DND-41 (cell line): ENCODE data around the gene LIF.

Experiments
- ATAC-seq: fragments of 200-7000 bp; cut with Tn5 transposase; 3 replicates; pipeline ENCODE4 v1.9.1; 2021; ENCODE audit warnings: low read depth; ENCODE audit not compliant: insufficient read depth
- DNase-seq: peaks from one replicate; pipeline ENCODE4 v3.0.0-alpha.2; 2020
- H2AFZ ChIP-seq: 2 replicates; pipeline ENCODE4 v1.6.0; 2012; ENCODE audit warnings: low read depth, low read length
- H3K27ac ChIP-seq: 2 replicates; pipeline ENCODE4 v1.5.1; 2012; ENCODE audit warnings: low read length, inconsistent platforms
- H3K27me3 ChIP-seq: fragments of 200-600 bp; sonication (generic); 2 replicates; pipeline ENCODE4 v1.6.0; 2012; ENCODE audit warnings: low read length, mild to moderate bottlenecking, inconsistent platforms; ENCODE audit not compliant: insufficient read depth, poor library complexity
- H3K36me3 ChIP-seq: 2 replicates; pipeline ENCODE4 v1.5.1; 2012; ENCODE audit warnings: low read length, inconsistent platforms; ENCODE audit not compliant: insufficient read depth
- H3K4me1 ChIP-seq: 2 replicates; pipeline ENCODE4 v1.5.1; 2012; ENCODE audit warnings: mild to moderate bottlenecking, low read length; ENCODE audit not compliant: insufficient read depth
- H3K4me2 ChIP-seq: 2 replicates; pipeline ENCODE4 v1.6.0; 2012; ENCODE audit warnings: mild to moderate bottlenecking, moderate library complexity, low read length, inconsistent platforms; ENCODE audit not compliant: insufficient read depth
- H3K4me3 ChIP-seq, 2 experiments: fragments of 200-600 bp in 1 of 2; shearing (Covaris generic) in 1 of 2; 2 replicates each; pipeline ENCODE4 v1.5.1; 2012 to 2016; ENCODE audit warnings: inconsistent platforms in 2 of 2, low read length in 2 of 2, mild to moderate bottlenecking in 2 of 2, low read depth in 1 of 2, moderate library complexity in 1 of 2
- H3K79me2 ChIP-seq: 2 replicates; pipeline ENCODE4 v1.6.0; 2012; ENCODE audit warnings: low read length, inconsistent platforms; ENCODE audit not compliant: insufficient read depth
- H3K9ac ChIP-seq: 2 replicates; pipeline ENCODE4 v1.6.0; 2012; ENCODE audit warnings: low read depth, mild to moderate bottlenecking, inconsistent platforms, low read length, moderate library complexity
- H3K9me3 ChIP-seq: 2 replicates; pipeline ENCODE4 v1.5.1; 2012; ENCODE audit warnings: low read length, moderate library complexity, mild to moderate bottlenecking, inconsistent platforms; ENCODE audit not compliant: insufficient read depth, severe bottlenecking
- H4K20me1 ChIP-seq: 2 replicates; pipeline ENCODE4 v1.6.0; 2012; ENCODE audit warnings: low read length; ENCODE audit not compliant: insufficient read depth
- EZH2 ChIP-seq: IDR thresholded peaks from 3 replicates; pipeline ENCODE4 v1.6.1; 2012; ENCODE audit warnings: borderline replicate concordance, low read depth, mild to moderate bottlenecking, moderate library complexity, low read length, inconsistent platforms; ENCODE audit not compliant: severe bottlenecking
- TF ChIP-seq, protein P1 (sequence below): IDR thresholded peaks from 2 replicates; pipeline ENCODE4 v1.5.1; 2012; ENCODE audit warnings: borderline replicate concordance, low read length, moderate library complexity, mild to moderate bottlenecking; ENCODE audit not compliant: poor library complexity, severe bottlenecking; ENCODE audit errors: extremely low read depth

The LIF gene

GRCh38 chr22:30284172-30284571 lies 37.6 kb upstream of the LIF start:
- ATAC-seq (no peak), DNase-seq (no peak)
- Histone ChIP-seq H3K4me3 (no peak overlapping the region), H3K36me3 (peaks cover 44% of the 10 kb centered on the region), H2AFZ (no peak overlapping the region), H3K79me2 (peaks cover 55% of the 10 kb centered on the region), H4K20me1 (peaks cover 6% of the 10 kb centered on the region; the same call in 1 of the 2 replicates), H3K27ac (peak overlapping the region; percentile 94), H3K27me3 (no peaks in the 10 kb centered on the region), H3K4me2 (no peak overlapping the region; the same call in 1 of the 2 replicates), H3K9me3 (no peaks in the 10 kb centered on the region), H3K4me1 (peaks cover 80% of the 10 kb centered on the region), H3K9ac (peak overlapping the region; percentile 53; the same call in 1 of the 2 replicates)
- no peak for TF ChIP-seq EZH2
- TF ChIP-seq, protein P1, sequence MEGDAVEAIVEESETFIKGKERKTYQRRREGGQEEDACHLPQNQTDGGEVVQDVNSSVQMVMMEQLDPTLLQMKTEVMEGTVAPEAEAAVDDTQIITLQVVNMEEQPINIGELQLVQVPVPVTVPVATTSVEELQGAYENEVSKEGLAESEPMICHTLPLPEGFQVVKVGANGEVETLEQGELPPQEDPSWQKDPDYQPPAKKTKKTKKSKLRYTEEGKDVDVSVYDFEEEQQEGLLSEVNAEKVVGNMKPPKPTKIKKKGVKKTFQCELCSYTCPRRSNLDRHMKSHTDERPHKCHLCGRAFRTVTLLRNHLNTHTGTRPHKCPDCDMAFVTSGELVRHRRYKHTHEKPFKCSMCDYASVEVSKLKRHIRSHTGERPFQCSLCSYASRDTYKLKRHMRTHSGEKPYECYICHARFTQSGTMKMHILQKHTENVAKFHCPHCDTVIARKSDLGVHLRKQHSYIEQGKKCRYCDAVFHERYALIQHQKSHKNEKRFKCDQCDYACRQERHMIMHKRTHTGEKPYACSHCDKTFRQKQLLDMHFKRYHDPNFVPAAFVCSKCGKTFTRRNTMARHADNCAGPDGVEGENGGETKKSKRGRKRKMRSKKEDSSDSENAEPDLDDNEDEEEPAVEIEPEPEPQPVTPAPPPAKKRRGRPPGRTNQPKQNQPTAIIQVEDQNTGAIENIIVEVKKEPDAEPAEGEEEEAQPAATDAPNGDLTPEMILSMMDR, result no peak

DNA sequence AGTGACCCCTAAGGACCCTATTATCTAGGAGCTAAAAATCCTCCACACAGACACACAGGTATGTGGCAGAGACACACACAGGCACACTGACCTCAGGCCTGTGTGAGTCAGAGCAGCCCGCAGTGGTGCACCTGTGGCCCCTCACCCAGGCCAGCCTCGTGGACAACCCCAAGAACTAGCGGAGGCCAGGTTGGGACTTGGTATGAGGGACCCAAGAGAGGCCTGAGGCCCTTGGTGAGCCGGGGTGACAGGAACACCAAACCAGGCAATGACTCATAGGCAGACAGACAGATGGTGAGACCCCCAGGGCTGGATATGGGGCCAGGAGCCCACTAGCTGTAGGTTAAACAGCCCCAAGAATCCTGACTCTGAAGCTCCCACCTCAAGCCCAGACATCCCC lies 36.8 kb upstream of the LIF start:
- peak overlapping the region in 1 of 2 experiments; percentile 35; a peak in 1 of 4 replicates for H3K4me3 ChIP-seq
- H3K27ac ChIP-seq, result peak overlapping the region; percentile 94
- peak overlapping the region; percentile 53 for H3K9ac ChIP-seq
- H3K9me3 ChIP-seq, result no peaks in the 10 kb centered on the region
- no peak for ATAC-seq
- no peaks in the 10 kb centered on the region for H3K27me3 ChIP-seq
- peaks cover 6% of the 10 kb centered on the region; the same call in 1 of the 2 replicates for H4K20me1 ChIP-seq
- peak; percentile 45 for DNase-seq
- no peak overlapping the region for H2AFZ ChIP-seq
- peaks cover 49% of the 10 kb centered on the region for H3K79me2 ChIP-seq
- peak overlapping the region; percentile 53 for H3K4me2 ChIP-seq
- TF ChIP-seq, protein P1, result no peak
- no peak for TF ChIP-seq EZH2
- H3K4me1 ChIP-seq, result peaks cover 82% of the 10 kb centered on the region
- H3K36me3 ChIP-seq, result peaks cover 44% of the 10 kb centered on the region

DNA sequence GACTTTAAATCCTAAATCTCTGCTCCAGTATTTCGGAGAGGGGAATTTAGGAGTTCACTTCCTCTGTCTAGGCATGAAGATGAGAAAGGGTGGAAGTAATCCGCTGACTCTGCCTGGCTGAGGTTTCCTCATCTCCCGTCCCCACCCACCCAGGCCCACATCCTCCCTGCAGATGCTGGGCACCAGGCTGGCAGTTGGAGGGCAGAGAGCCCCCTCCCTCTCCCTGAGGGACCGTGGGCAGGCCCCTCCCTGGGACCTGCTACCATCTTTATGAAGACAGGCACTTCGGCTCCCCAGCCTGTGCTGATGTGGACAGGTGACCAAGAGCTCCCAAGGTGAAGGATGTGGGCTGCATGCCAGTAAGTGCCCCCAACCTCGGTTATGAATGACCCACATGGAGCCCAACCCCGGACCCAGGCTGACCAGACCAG lies 36.1 kb upstream of the LIF start:
- H4K20me1 ChIP-seq, result peaks cover 6% of the 10 kb centered on the region; the same call in 1 of the 2 replicates
- peaks cover 44% of the 10 kb centered on the region for H3K79me2 ChIP-seq
- H3K4me1 ChIP-seq, result peaks cover 82% of the 10 kb centered on the region
- peak overlapping the region; percentile 53 for H3K9ac ChIP-seq
- peak overlapping the region in 1 of 2 experiments; percentile 35; a peak in 1 of 4 replicates for H3K4me3 ChIP-seq
- H3K9me3 ChIP-seq, result no peaks in the 10 kb centered on the region
- peaks cover 44% of the 10 kb centered on the region for H3K36me3 ChIP-seq
- ATAC-seq (peak; percentile 79), DNase-seq (peak; percentile 89)
- H3K27me3 ChIP-seq, result no peaks in the 10 kb centered on the region
- TF ChIP-seq, protein P1, result no peak
- TF ChIP-seq EZH2, result no peak
- peak overlapping the region; percentile 94 for H3K27ac ChIP-seq
- no peak overlapping the region for H2AFZ ChIP-seq
- H3K4me2 ChIP-seq, result peak overlapping the region; percentile 53

GRCh38 chr22:30280505-30280904 lies 33.9 kb upstream of the LIF start:
- ATAC-seq (no peak), DNase-seq (no peak)
- H4K20me1 ChIP-seq, result no peaks in the 10 kb centered on the region
- H3K79me2 ChIP-seq, result peaks cover 26% of the 10 kb centered on the region
- peaks cover 23% of the 10 kb centered on the region for H3K36me3 ChIP-seq
- no peak overlapping the region for H3K4me2 ChIP-seq
- H3K4me1 ChIP-seq, result peaks cover 82% of the 10 kb centered on the region
- H3K27me3 ChIP-seq, result no peaks in the 10 kb centered on the region
- no peak overlapping the region for H3K4me3 ChIP-seq
- TF ChIP-seq, protein P1, result no peak
- TF ChIP-seq EZH2, result no peak
- no peaks in the 10 kb centered on the region for H3K9me3 ChIP-seq
- no peak overlapping the region for H2AFZ ChIP-seq
- no peak overlapping the region for H3K9ac ChIP-seq
- peak overlapping the region; percentile 30; the same call in 1 of the 2 replicates for H3K27ac ChIP-seq
